Lower lobe of right lung (tissue), 2 donors: Measurements from ENCODE around the gene PAEP. TPM values are rescaled to one million over a fixed set of nuclear protein-coding genes. Genes with fewer than 3 reads are reported as not detected.

Source experiments
- ATAC-seq, 2 donors: fragments of 200-7000 bp; cut with Tn5 transposase; one replicate each; pipeline ENCODE4 v1.9.1; 2020 to 2022; ENCODE audit warnings: mild to moderate bottlenecking in 2 of 2, moderate library complexity in 2 of 2
- DNase-seq: peaks from one replicate; pipeline ENCODE4 v3.0.0-alpha.2; 2020
- H3K27ac ChIP-seq: fragments of 200-600 bp; one replicate; pipeline ENCODE4 v1.8.0; 2022
- H3K27me3 ChIP-seq: fragments of 200-600 bp; one replicate; pipeline ENCODE4 v1.8.0; 2022; ENCODE audit warnings: low read depth
- H3K36me3 ChIP-seq: fragments of 200-600 bp; one replicate; pipeline ENCODE4 v1.8.0; 2022; ENCODE audit warnings: mild to moderate bottlenecking
- H3K4me1 ChIP-seq: fragments of 200-600 bp; one replicate; pipeline ENCODE4 v1.8.0; 2022
- H3K4me3 ChIP-seq: fragments of 200-600 bp; one replicate; pipeline ENCODE4 v1.8.0; 2022; ENCODE audit warnings: mild to moderate bottlenecking
- H3K9me3 ChIP-seq: fragments of 200-600 bp; one replicate; pipeline ENCODE4 v1.8.0; 2022
- CTCF ChIP-seq: fragments of 200-600 bp; IDR thresholded peaks from one replicate; pipeline ENCODE4 v1.8.0; 2022; ENCODE audit warnings: antibody characterized with exemption, mild to moderate bottlenecking
- intact Hi-C: fragments of 100-400 bp; cut with DNase I; formaldehyde crosslinking; loops from one replicate; pipeline ENCODE4 v1.11.0; 2022
- total RNA-seq: library from RNA; stranded (reverse); fragmentation: NEBNext Ultra II Directional; extraction: Animal tissue kit (Norgen Biotek cat#: 25700); gene quantifications from one replicate; pipeline ENCODE4 v1.2.1, GENCODE V29; 2021
- donor health status: DM: no; HTN: yes; CAD: no; lungs with severe emphysema.

The PAEP gene
- total RNA-seq, 1 donor from 2014 or later, result not detected

- Histone ChIP-seq H3K36me3 (no peaks in the 10 kb centered on the region), H3K9me3 (no peaks in the 10 kb centered on the region), H3K4me3 (no peak overlapping the region), H3K27ac (no peak overlapping the region), H3K27me3 (peaks cover 32% of the 10 kb centered on the region), H3K4me1 (no peaks in the 10 kb centered on the region)
- ATAC-seq (no peak), DNase-seq (no peak)
- intact Hi-C loops, result no loop called here
- no peak for TF ChIP-seq CTCF
These were observed 2.3 kb downstream of the PAEP start for GRCh38 chr9:135563858-135564257.

GRCh38 chr9:135565141-135565628, 3.6 kb downstream of the PAEP start:
- H3K36me3 ChIP-seq, result no peaks in the 10 kb centered on the region
- no peak for DNase-seq
- no peak overlapping the region for H3K27ac ChIP-seq
- no peaks in the 10 kb centered on the region for H3K4me1 ChIP-seq
- H3K4me3 ChIP-seq, result no peak overlapping the region
- H3K9me3 ChIP-seq, result no peaks in the 10 kb centered on the region
- peaks cover 32% of the 10 kb centered on the region for H3K27me3 ChIP-seq
- intact Hi-C loops, result no loop called here
- no peak for TF ChIP-seq CTCF
- no peak for ATAC-seq

GRCh38 chr9:135565636-135566035, 4.1 kb downstream of the PAEP start:
- H3K27me3 ChIP-seq, result peaks cover 32% of the 10 kb centered on the region
- no peaks in the 10 kb centered on the region for H3K36me3 ChIP-seq
- H3K4me3 ChIP-seq, result no peak overlapping the region
- H3K27ac ChIP-seq, result no peak overlapping the region
- ATAC-seq (no peak), DNase-seq (no peak)
- intact Hi-C loops, result no loop called here
- no peak for TF ChIP-seq CTCF
- no peaks in the 10 kb centered on the region for H3K4me1 ChIP-seq
- H3K9me3 ChIP-seq, result no peaks in the 10 kb centered on the region

GRCh38 chr9:135566552-135566951, 5.0 kb downstream of the PAEP start:
- Histone ChIP-seq H3K36me3 (no peaks in the 10 kb centered on the region), H3K27ac (no peak overlapping the region), H3K9me3 (no peaks in the 10 kb centered on the region), H3K4me1 (no peaks in the 10 kb centered on the region), H3K4me3 (no peak overlapping the region), H3K27me3 (peaks cover 25% of the 10 kb centered on the region)
- DNase-seq (no peak), ATAC-seq (no peak)
- intact Hi-C loops, result no loop called here
- no peak for TF ChIP-seq CTCF

- Histone ChIP-seq H3K27ac (no peak overlapping the region), H3K9me3 (no peaks in the 10 kb centered on the region), H3K36me3 (no peaks in the 10 kb centered on the region), H3K4me3 (no peak overlapping the region), H3K4me1 (no peaks in the 10 kb centered on the region), H3K27me3 (peaks cover 18% of the 10 kb centered on the region)
- intact Hi-C loops, result no loop called here
- no peak for TF ChIP-seq CTCF
- ATAC-seq (no peak), DNase-seq (no peak)
These were observed 5.8 kb downstream of the PAEP start for GRCh38 chr9:135567311-135567710.

GRCh38 chr9:135568026-135568425, 6.5 kb downstream of the PAEP start:
- no peaks in the 10 kb centered on the region for H3K36me3 ChIP-seq
- intact Hi-C loops, result no loop called here
- peaks cover 15% of the 10 kb centered on the region for H3K27me3 ChIP-seq
- H3K4me3 ChIP-seq, result no peak overlapping the region
- no peak overlapping the region for H3K27ac ChIP-seq
- no peak for DNase-seq
- TF ChIP-seq CTCF, result no peak
- ATAC-seq, result no peak
- H3K9me3 ChIP-seq, result no peaks in the 10 kb centered on the region
- no peaks in the 10 kb centered on the region for H3K4me1 ChIP-seq
